Panc1 (cell line): ENCODE results near the gene UBASH3A. TPM values are rescaled to one million over a fixed set of nuclear protein-coding genes. Genes with fewer than 3 reads are reported as not detected.

Experiments used
- ATAC-seq: fragments of 200-7000 bp; cut with Tn5 transposase; 2 replicates; pipeline ENCODE4 v1.9.1; 2020; ENCODE audit warnings: mild to moderate bottlenecking, moderate library complexity
- BruUV-seq: library from RNA; stranded (reverse); fragments of 400-500 nt; replicated peaks from 2 replicates; lab custom pipeline; 2021; lab: Mats Ljungman, UMichigan
- CTCF ChIA-PET: fragments of 300-600 bp; sonication (Branson Sonifier 250); formaldehyde crosslinking; loops from one replicate; lab custom pipeline; 2022; ENCODE audit warnings: antibody characterized with exemption; lab: Charles Lee
- POLR2A ChIA-PET: fragments of 300-600 bp; sonication (Branson Sonifier 250); formaldehyde crosslinking; loops from one replicate; lab custom pipeline; 2022; ENCODE audit warnings: antibody characterized with exemption; lab: Charles Lee
- DNase-seq: peaks from one replicate; pipeline ENCODE4 v3.0.0-alpha.2; 2010; ENCODE audit warnings: low read depth, low spot score
- H3K27ac ChIP-seq: 2 replicates; pipeline ENCODE4 v1.5.1; 2011; ENCODE audit warnings: mild to moderate bottlenecking, low read length, inconsistent platforms
- H3K27me3 ChIP-seq: fragments of 200-500 bp; sonication (Bioruptor generic); 2 replicates; pipeline ENCODE4 v1.6.0; 2014; ENCODE audit warnings: low read length, inconsistent platforms; ENCODE audit not compliant: control insufficient read depth, insufficient read depth
- H3K36me3 ChIP-seq: fragments of 200-500 bp; sonication (Bioruptor generic); 2 replicates; pipeline ENCODE4 v1.5.1; 2014; ENCODE audit warnings: inconsistent platforms, mild to moderate bottlenecking, low read length, moderate library complexity; ENCODE audit not compliant: control insufficient read depth, insufficient read depth
- H3K4me1 ChIP-seq: 2 replicates; pipeline ENCODE4 v1.5.1; 2011; ENCODE audit warnings: inconsistent platforms, mild to moderate bottlenecking, low read length, moderate library complexity; ENCODE audit not compliant: control insufficient read depth, insufficient read depth
- H3K4me3 ChIP-seq, 2 experiments: 2 replicates each; pipeline ENCODE4 v1.5.1; 2011 to 2012; ENCODE audit warnings: low read depth in 2 of 2, low read length in 2 of 2, mild to moderate bottlenecking in 2 of 2, inconsistent platforms in 1 of 2, moderate library complexity in 1 of 2
- H3K9me3 ChIP-seq: fragments of 200-500 bp; sonication (Bioruptor generic); 2 replicates; pipeline ENCODE4 v1.5.1; 2014; ENCODE audit warnings: low read depth, mild to moderate bottlenecking, inconsistent platforms, low read length, moderate library complexity; ENCODE audit not compliant: control insufficient read depth, insufficient read depth
- CTCF ChIP-seq: fragments of 450-650 bp; IDR thresholded peaks from 2 replicates; pipeline ENCODE4 v1.5.1; 2017; ENCODE audit warnings: mild to moderate bottlenecking
- POLR2AphosphoS5 ChIP-seq: IDR thresholded peaks from 2 replicates; pipeline ENCODE4 v1.6.1; 2012; ENCODE audit warnings: mild to moderate bottlenecking, low read depth, low read length, moderate library complexity
- REST ChIP-seq, 2 experiments: IDR thresholded peaks; 2 replicates each; pipeline ENCODE4 v1.6.1; 2011 to 2012; ENCODE audit warnings: low read depth in 2 of 2, control low read depth in 1 of 2, low read length in 1 of 2, mild to moderate bottlenecking in 1 of 2, moderate library complexity in 1 of 2; ENCODE audit not compliant: insufficient read depth in 1 of 2
- SIN3A ChIP-seq: IDR thresholded peaks from 2 replicates; pipeline ENCODE4 v1.6.1; 2012; ENCODE audit warnings: low read depth, mild to moderate bottlenecking, low read length, moderate library complexity, borderline replicate concordance; ENCODE audit not compliant: insufficient read depth
- TCF7L2 ChIP-seq: IDR thresholded peaks from 2 replicates; pipeline ENCODE4 v1.6.1; 2011; ENCODE audit warnings: mild to moderate bottlenecking, low read depth, low read length, inconsistent platforms
- in situ Hi-C: cut with HindIII; loops from 2 replicates; pipeline ENCODE4 v1.10.0; 2016; ENCODE audit warnings: low sequenced_read_pairs, low pct_unique_long_range_greater_than_20kb
- intact Hi-C: fragments of 100-400 bp; cut with micrococcal nuclease; formaldehyde crosslinking; loops from one replicate; pipeline ENCODE4 v1.10.0; 2022; ENCODE audit not compliant: unreplicated experiment
- total RNA-seq: library from RNA; stranded (reverse); gene quantifications from one replicate; pipeline ENCODE4 v1.2.1, GENCODE V29; 2021; ENCODE audit not compliant: unreplicated experiment

UBASH3A gene
- total RNA-seq, 1 experiment from 2014 or later = 0.33 TPM

- ATAC-seq (no peak; the same call in 1 of the 2 replicates), DNase-seq (no peak)
- no TSS peak for BruUV-seq
- in situ Hi-C loops (no loop called here), intact Hi-C loops (no loop called here)
- TF ChIP-seq SIN3A = no peak
- no peak for TF ChIP-seq POLR2AphosphoS5
- TF ChIP-seq REST (IDR thresholded peaks at IDR 0.05; ENCODE audit: insufficient read depth in 1 of 2, low read depth in 2 of 2, low read length in 1 of 2) = no peak
- no peak for TF ChIP-seq CTCF
- TF ChIP-seq TCF7L2 = no peak
- Histone ChIP-seq H3K4me1 (no peaks in the 10 kb centered on the region), H3K27ac (no peak overlapping the region), H3K27me3 (no peaks in the 10 kb centered on the region), H3K36me3 (no peaks in the 10 kb centered on the region), H3K4me3 (no peak overlapping the region), H3K9me3 (no peaks in the 10 kb centered on the region)
- ChIA-PET CTCF (no interaction called here), POLR2A (no interaction called here)
Measured at GRCh38 chr21:42463861-42464515, 60.3 kb downstream of the UBASH3A start.

GRCh38 chr21:42465008-42465802 is 61.5 kb downstream of the UBASH3A start:
- DNase-seq (no peak), ATAC-seq (no peak)
- BruUV-seq = no TSS peak
- in situ Hi-C loops (no loop called here), intact Hi-C loops (no loop called here)
- no peaks in the 10 kb centered on the region for H3K9me3 ChIP-seq
- POLR2A ChIA-PET = no interaction called here
- CTCF ChIA-PET = no interaction called here
- no peak for TF ChIP-seq POLR2AphosphoS5
- no peak for TF ChIP-seq CTCF
- H3K4me3 ChIP-seq = no peak overlapping the region
- H3K36me3 ChIP-seq = no peaks in the 10 kb centered on the region
- no peaks in the 10 kb centered on the region for H3K27me3 ChIP-seq
- no peak overlapping the region for H3K27ac ChIP-seq
- H3K4me1 ChIP-seq = no peaks in the 10 kb centered on the region
